Lung microvascular endothelial cell (primary cell): ENCODE results near the gene DAZ2. TPM values are rescaled to one million over a fixed set of nuclear protein-coding genes. Genes with fewer than 3 reads are reported as not detected.
"Not testable (repeated sequence)": the region's sequence is repeated elsewhere in the genome, so short reads cannot be mapped to it uniquely, and the experiment has no call there.

Source experiments
- DNase-seq, 2 donors: peaks; one replicate each; pipeline versions ENCODE4 v3.0.0 to v3.0.0-alpha.2; 2010; ENCODE audit warnings: low read depth in 2 of 2
- total RNA-seq: library from RNA; depleted of rRNA; stranded (reverse); fragments of >200 nt; gene quantifications from 2 replicates; pipeline ENCODE4 v1.2.1, GENCODE V29; 2014

The DAZ2 gene
- total RNA-seq = not detected in 2 replicates

DNA sequence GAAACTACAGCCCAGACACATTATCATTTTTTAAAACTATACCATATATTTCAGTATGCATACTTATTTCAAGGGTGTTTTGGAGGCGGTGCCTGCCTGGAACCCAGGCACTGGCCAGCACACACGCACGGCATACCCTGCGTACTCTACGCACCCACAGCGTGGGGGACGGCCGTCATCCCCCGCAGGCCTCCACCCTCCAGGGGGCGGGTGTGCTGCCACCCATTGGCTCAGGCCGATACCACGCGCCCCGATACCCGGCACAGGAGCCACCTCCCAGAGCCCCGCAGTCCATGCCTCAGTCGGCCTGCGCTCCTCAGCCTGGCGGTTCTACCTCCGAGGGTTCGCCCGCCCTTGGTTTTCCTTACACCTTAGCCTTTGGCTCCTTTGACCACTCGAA, at the start of gene DAZ2:
TSS of gene DAZ2 (plus strand) at position 301 of the 400 bp plus-strand sequence. CDS start 208 bp downstream, outside the sequence.
- DNase-seq = not testable (repeated sequence)

DNA sequence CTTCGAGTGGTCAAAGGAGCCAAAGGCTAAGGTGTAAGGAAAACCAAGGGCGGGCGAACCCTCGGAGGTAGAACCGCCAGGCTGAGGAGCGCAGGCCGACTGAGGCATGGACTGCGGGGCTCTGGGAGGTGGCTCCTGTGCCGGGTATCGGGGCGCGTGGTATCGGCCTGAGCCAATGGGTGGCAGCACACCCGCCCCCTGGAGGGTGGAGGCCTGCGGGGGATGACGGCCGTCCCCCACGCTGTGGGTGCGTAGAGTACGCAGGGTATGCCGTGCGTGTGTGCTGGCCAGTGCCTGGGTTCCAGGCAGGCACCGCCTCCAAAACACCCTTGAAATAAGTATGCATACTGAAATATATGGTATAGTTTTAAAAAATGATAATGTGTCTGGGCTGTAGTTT, 20.4 kb upstream of the DAZ2 start, which contains the start of gene DAZ1:
TSS of gene DAZ1 (minus strand) at position 101 of the 400 bp plus-strand sequence. CDS start 208 bp downstream, outside the sequence.
- not testable (repeated sequence) for DNase-seq

DNA sequence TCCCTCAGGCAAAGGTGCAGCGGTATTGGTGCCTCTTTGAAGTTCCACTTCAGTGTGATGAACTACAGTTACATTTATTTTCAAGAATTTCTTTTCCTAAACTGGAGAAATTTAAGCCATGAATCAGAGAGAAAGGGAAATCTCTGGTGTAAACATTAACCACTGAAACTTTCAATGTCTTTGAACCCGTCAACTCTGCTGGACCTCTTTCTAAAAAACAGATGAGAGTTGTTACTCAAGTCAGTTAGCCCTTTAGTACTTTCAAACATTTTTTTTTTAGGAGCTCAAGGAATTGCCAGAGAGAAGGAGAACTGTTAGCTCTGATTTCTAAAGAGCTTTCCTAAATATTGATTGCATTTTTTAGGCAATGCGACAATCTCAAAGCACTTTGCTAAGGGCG, 11.9 kb upstream of the DAZ2 start:
- DNase-seq = not testable (repeated sequence)

GRCh38 chrY:23209802-23210495, 9.4 kb upstream of the DAZ2 start:
- not testable (repeated sequence) for DNase-seq

GRCh38 chrY:23210681-23211080, 8.7 kb upstream of the DAZ2 start:
- DNase-seq = not testable (repeated sequence)

Other genes starting within 250 kb of the DAZ2 start
- gene BPY2, start 235.3 kb upstream of the DAZ2 start, total RNA-seq = not detected in 2 replicates
- gene DAZ1, start 20.5 kb upstream of the DAZ2 start, total RNA-seq = not detected in 2 replicates